NCI-H1105 treated with DMSO at 0.1 percent for 48 hours (cell line): ENCODE data around the gene LYG2.
"Not testable (repeated sequence)": the region's sequence is repeated elsewhere in the genome, so short reads cannot be mapped to it uniquely, and the experiment has no call there.

Experiments used
- DNase-seq: peaks from one replicate; lab custom pipeline; 2025; lab: John Stamatoyannopoulos, UW

LYG2 gene

GRCh38 chr2:99201959-99202678 lies 53.3 kb downstream of the LYG2 start:
- DNase-seq = no peak

- DNase-seq = no peak
Observed at GRCh38 chr2:99200076-99200800, 55.2 kb downstream of the LYG2 start.

- DNase-seq = no peak
Observed at GRCh38 chr2:99198103-99198841, 57.2 kb downstream of the LYG2 start.

- DNase-seq = not testable (repeated sequence)
Observed at GRCh38 chr2:99192364-99192763, 63.1 kb downstream of the LYG2 start.
